Upper lobe of left lung (tissue), 6 donors: ENCODE measurements around the gene ACOT12. TPM values are rescaled to one million over a fixed set of nuclear protein-coding genes. Genes with fewer than 3 reads are reported as not detected.

Source experiments
- ATAC-seq, 2 donors: fragments of 200-7000 bp; cut with Tn5 transposase; one replicate each; pipeline ENCODE4 v1.9.1; 2022; ENCODE audit warnings: mild to moderate bottlenecking in 2 of 2, moderate library complexity in 2 of 2; ENCODE audit not compliant: low FRiP score in 2 of 2
- DNase-seq, 2 donors: peaks; one replicate each; pipeline ENCODE4 v3.0.0-alpha.2; 2019 to 2020
- H3K27ac ChIP-seq, 4 donors: fragments of 200-600 bp; sonication (generic); one replicate each; pipeline ENCODE4 v1.5.1; 2016 to 2019
- H3K27me3 ChIP-seq, 4 donors: fragments of 200-600 bp; sonication (generic); one replicate each; pipeline ENCODE4 v1.5.1; 2017 to 2019
- H3K36me3 ChIP-seq, 4 donors: fragments of 200-600 bp; sonication (generic); one replicate each; pipeline ENCODE4 v1.5.1; 2016 to 2019
- H3K4me1 ChIP-seq, 4 donors: fragments of 200-600 bp; sonication (generic); one replicate each; pipeline ENCODE4 v1.5.1; 2018 to 2019
- H3K4me3 ChIP-seq, 4 donors: fragments of 200-600 bp; sonication (generic); one replicate each; pipeline ENCODE4 v1.5.1; 2017 to 2019; ENCODE audit warnings: mild to moderate bottlenecking in 2 of 4, moderate library complexity in 1 of 4
- H3K9me3 ChIP-seq, 4 donors: fragments of 200-600 bp; sonication (generic); one replicate each; pipeline ENCODE4 v1.5.1; 2018 to 2019
- CTCF ChIP-seq, 6 experiments: fragments of 450-650 bp in 4 of 6; fragments of 200-600 bp in 2 of 6; sonication (generic) in 2 of 6; IDR thresholded peaks; one replicate each; pipeline ENCODE4 v1.5.1; 2016 to 2019; ENCODE audit warnings: antibody characterized with exemption in 6 of 6
- EP300 ChIP-seq, 4 donors: sonication (generic); formaldehyde crosslinking; IDR thresholded peaks; one replicate each; pipeline ENCODE4 v1.5.1; 2017; ENCODE audit warnings: antibody characterized with exemption in 4 of 4, control low read depth in 2 of 4
- POLR2A ChIP-seq, 4 donors: fragments of 450-650 bp; IDR thresholded peaks; one replicate each; pipeline ENCODE4 v1.5.1; 2016 to 2017; ENCODE audit warnings: antibody characterized with exemption in 4 of 4, mild to moderate bottlenecking in 2 of 4
- POLR2AphosphoS5 ChIP-seq, 2 donors: sonication (generic); formaldehyde crosslinking; IDR thresholded peaks; one replicate each; pipeline ENCODE4 v1.5.1; 2017; ENCODE audit warnings: antibody characterized with exemption in 2 of 2
- WGBS, 2 donors: methylation state at CpG; one replicate each; pipeline ENCODE4 v1.1.5; 2017 to 2018; 5-methylcytosine and 5-hydroxymethylcytosine counted together
- total RNA-seq, 6 donors: library from RNA; depleted of rRNA in 4 of 6; stranded (reverse); fragments of >200 nt in 4 of 6; gene quantifications; one replicate each; pipeline versions ENCODE4 v1.1.0 to v1.2.1, GENCODE V29; 2016 to 2021
- donor health status: DM: no; HTN: no; CAD: no; lungs with moderate emphysema.
- donor health status: DM: no; HTN: yes; CAD: no; lungs with severe emphysema.

ACOT12 gene
- total RNA-seq, 6 donors from 2014 or later: not detected

- WGBS, 2 donors: 52 to 74% methylated on average over 2 of the region's 2 CpGs
- peaks cover 3 to 18% (median 10%) of the 10 kb centered on the region in 4 donors for H3K36me3 ChIP-seq
- H3K9me3 ChIP-seq: no peaks in the 10 kb centered on the region
- H3K4me1 ChIP-seq: no peaks in the 10 kb centered on the region
- ATAC-seq (no peak), DNase-seq (no peak)
- no peaks in the 10 kb centered on the region for H3K27me3 ChIP-seq
- no peak overlapping the region for H3K4me3 ChIP-seq
- no peak for TF ChIP-seq POLR2A (IDR thresholded peaks at IDR 0.05)
- no peak for TF ChIP-seq POLR2AphosphoS5 (IDR thresholded peaks at IDR 0.05)
- no peak overlapping the region for H3K27ac ChIP-seq
These were observed 76.4 kb downstream of the ACOT12 start for GRCh38 chr5:81317536-81317935.

GRCh38 chr5:81316571-81316970 lies 77.4 kb downstream of the ACOT12 start:
- WGBS, 2 donors: 83 to 84% methylated on average over 2 of the region's 2 CpGs
- no peak overlapping the region for H3K27ac ChIP-seq
- TF ChIP-seq POLR2A (IDR thresholded peaks at IDR 0.05) (no peak), CTCF (IDR thresholded peaks at IDR 0.05) (no peak), EP300 (IDR thresholded peaks at IDR 0.05) (no peak), POLR2AphosphoS5 (IDR thresholded peaks at IDR 0.05) (no peak)
- H3K4me1 ChIP-seq: no peaks in the 10 kb centered on the region
- H3K9me3 ChIP-seq: no peaks in the 10 kb centered on the region
- no peak for DNase-seq
- H3K36me3 ChIP-seq: peaks cover 8 to 28% (median 19%) of the 10 kb centered on the region in 4 donors
- no peak for ATAC-seq
- H3K27me3 ChIP-seq: no peaks in the 10 kb centered on the region
- H3K4me3 ChIP-seq: no peak overlapping the region

- Histone ChIP-seq H3K9me3 (no peaks in the 10 kb centered on the region), H3K27me3 (no peaks in the 10 kb centered on the region), H3K36me3 (peaks cover 8 to 35% (median 21%) of the 10 kb centered on the region in 4 donors), H3K27ac (no peak overlapping the region), H3K4me1 (no peaks in the 10 kb centered on the region), H3K4me3 (no peak overlapping the region)
- ATAC-seq: no peak
- DNase-seq: no peak
- TF ChIP-seq CTCF (IDR thresholded peaks at IDR 0.05) (no peak), POLR2AphosphoS5 (IDR thresholded peaks at IDR 0.05) (no peak), EP300 (IDR thresholded peaks at IDR 0.05) (no peak), POLR2A (IDR thresholded peaks at IDR 0.05) (no peak)
- WGBS, 2 donors: 93 to 95% methylated on average over 4 of the region's 4 CpGs
These were observed 78.1 kb downstream of the ACOT12 start for GRCh38 chr5:81315830-81316229.

GRCh38 chr5:81315336-81315735 lies 78.6 kb downstream of the ACOT12 start:
- H3K27ac ChIP-seq: no peak overlapping the region
- H3K4me1 ChIP-seq: no peaks in the 10 kb centered on the region
- TF ChIP-seq CTCF (IDR thresholded peaks at IDR 0.05): no peak
- TF ChIP-seq POLR2A (IDR thresholded peaks at IDR 0.05): no peak
- no peak for TF ChIP-seq EP300 (IDR thresholded peaks at IDR 0.05)
- no peak for TF ChIP-seq POLR2AphosphoS5 (IDR thresholded peaks at IDR 0.05)
- H3K9me3 ChIP-seq: no peaks in the 10 kb centered on the region
- H3K27me3 ChIP-seq: no peaks in the 10 kb centered on the region
- 80 to 88% methylated on average over 1 of the region's 1 CpG for WGBS, 2 donors
- no peak overlapping the region for H3K4me3 ChIP-seq
- DNase-seq (no peak), ATAC-seq (no peak)
- H3K36me3 ChIP-seq: peaks cover 8 to 40% (median 21%) of the 10 kb centered on the region in 4 donors

GRCh38 chr5:81314581-81314980 lies 79.4 kb downstream of the ACOT12 start:
- no peak overlapping the region for H3K27ac ChIP-seq
- peaks cover 9 to 47% (median 21%) of the 10 kb centered on the region in 4 donors for H3K36me3 ChIP-seq
- no peak for DNase-seq
- no peaks in the 10 kb centered on the region for H3K27me3 ChIP-seq
- H3K4me3 ChIP-seq: no peak overlapping the region
- no peaks in the 10 kb centered on the region for H3K9me3 ChIP-seq
- TF ChIP-seq EP300 (IDR thresholded peaks at IDR 0.05): no peak
- TF ChIP-seq POLR2A (IDR thresholded peaks at IDR 0.05): no peak
- no peak for TF ChIP-seq CTCF (IDR thresholded peaks at IDR 0.05)
- TF ChIP-seq POLR2AphosphoS5 (IDR thresholded peaks at IDR 0.05): no peak
- H3K4me1 ChIP-seq: no peaks in the 10 kb centered on the region
- ATAC-seq: no peak
- 96 to 100% methylated on average over 3 of the region's 3 CpGs for WGBS, 2 donors
